ENCODE measurements around the gene ISG20.

ISG20 gene

DNA sequence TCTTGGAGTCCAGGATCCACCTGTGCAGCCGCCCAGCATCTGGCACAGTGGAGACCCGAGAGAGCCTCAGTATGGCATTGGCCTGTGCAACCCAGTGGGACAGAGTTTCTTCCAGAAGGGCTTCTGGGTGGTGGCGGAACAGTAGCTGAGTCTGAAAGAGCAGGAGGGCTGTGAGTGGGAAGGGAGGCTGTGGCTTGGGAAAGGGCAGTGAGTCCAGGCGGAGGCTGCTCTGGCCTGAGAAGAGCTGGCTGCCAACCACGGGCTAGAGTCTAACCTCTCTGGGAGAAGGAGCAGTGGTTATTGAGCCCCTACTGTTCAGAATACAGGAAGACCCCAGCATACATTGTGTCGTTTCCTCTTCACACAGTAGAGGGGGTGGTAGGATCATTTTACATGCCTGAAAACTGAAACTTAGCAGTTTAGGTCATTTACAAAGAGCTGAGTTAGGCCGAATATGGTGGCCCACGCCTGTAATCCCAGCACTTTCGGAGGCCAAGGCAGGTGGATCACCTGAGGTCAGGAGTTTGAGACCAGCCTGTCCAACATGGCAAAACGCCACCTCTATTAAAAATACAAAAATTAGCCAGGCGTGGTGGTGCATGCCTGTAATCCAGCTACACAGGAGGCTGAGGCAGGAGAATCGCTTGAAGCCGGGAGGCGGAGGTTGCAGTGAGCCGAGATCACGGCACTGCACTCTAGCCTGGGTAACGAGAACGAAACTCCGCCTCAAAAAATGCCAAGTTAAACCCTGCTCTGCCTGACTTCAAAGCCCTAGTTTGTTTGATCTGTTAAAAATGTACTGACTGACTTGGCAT lies 14.5 kb upstream of the ISG20 start:
- peak; percentile 17 for TF ChIP-seq CTCF (IDR thresholded peaks at IDR 0.05; ENCODE audit: low read depth, low read length, missing control alignments)
- DNase-seq (ENCODE audit: extremely low read depth, low read depth): no peak
- H3K4me3 ChIP-seq (replicated peaks; ENCODE audit: low read depth, low read length): peak overlapping the region; percentile 92

- H3K4me3 ChIP-seq (replicated peaks; ENCODE audit: low read depth, low read length): peak overlapping the region; percentile 92
- TF ChIP-seq CTCF (IDR thresholded peaks at IDR 0.05; ENCODE audit: low read depth, low read length, missing control alignments): no peak
- DNase-seq (ENCODE audit: extremely low read depth, low read depth): no peak
These were observed 13.8 kb upstream of the ISG20 start for GRCh38 chr15:88624971-88625490.

GRCh38 chr15:88625943-88626741 lies 12.7 kb upstream of the ISG20 start:
- TF ChIP-seq CTCF (IDR thresholded peaks at IDR 0.05; ENCODE audit: low read depth, low read length, missing control alignments): no peak
- peak overlapping the region; percentile 92 for H3K4me3 ChIP-seq (replicated peaks; ENCODE audit: low read depth, low read length)
- DNase-seq (ENCODE audit: extremely low read depth, low read depth): no peak

- no peak for TF ChIP-seq CTCF (IDR thresholded peaks at IDR 0.05; ENCODE audit: low read depth, low read length, missing control alignments)
- no peak overlapping the region for H3K4me3 ChIP-seq (replicated peaks; ENCODE audit: low read depth, low read length)
- DNase-seq (ENCODE audit: extremely low read depth, low read depth): no peak
These were observed 11.4 kb upstream of the ISG20 start for GRCh38 chr15:88627463-88627862.

DNA sequence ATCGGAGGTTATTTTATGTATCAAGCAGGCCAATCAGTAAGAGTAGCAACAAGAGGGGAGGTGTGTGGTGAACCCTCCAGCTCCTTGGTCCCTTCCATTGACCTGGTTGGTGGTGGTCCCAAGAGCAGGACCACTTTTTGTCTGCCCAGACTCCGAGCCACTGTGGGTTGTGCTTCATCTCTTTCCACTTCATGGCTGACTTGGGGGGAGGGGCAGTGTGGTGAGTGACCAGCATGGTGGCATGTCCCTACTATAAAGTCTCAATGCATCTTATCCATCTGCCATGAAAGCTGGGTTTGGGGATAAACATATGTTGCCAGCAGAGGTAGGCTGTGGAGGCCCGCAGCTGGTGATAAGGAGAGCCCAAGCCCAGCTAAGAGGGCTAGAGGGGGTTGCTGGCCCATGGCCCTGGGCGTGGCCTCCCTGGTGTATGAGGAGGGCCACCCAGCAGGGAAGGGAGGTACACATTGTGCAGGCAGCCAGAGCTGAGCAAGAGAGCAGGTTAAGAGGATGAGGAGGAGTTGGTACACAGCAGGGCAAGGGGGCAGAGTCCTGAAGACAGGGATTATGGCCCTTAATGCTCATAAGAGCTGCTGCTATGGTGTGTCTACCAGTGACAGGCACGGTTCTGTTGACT lies 10.7 kb upstream of the ISG20 start:
- DNase-seq (ENCODE audit: extremely low read depth, low read depth): no peak
- no peak overlapping the region for H3K4me3 ChIP-seq (replicated peaks; ENCODE audit: low read depth, low read length)
- no peak for TF ChIP-seq CTCF (IDR thresholded peaks at IDR 0.05; ENCODE audit: low read depth, low read length, missing control alignments)

- no peak for DNase-seq (ENCODE audit: extremely low read depth, low read depth)
- TF ChIP-seq CTCF (IDR thresholded peaks at IDR 0.05; ENCODE audit: low read depth, low read length, missing control alignments): no peak
- no peak overlapping the region for H3K4me3 ChIP-seq (replicated peaks; ENCODE audit: low read depth, low read length)
These were observed 9.7 kb upstream of the ISG20 start for GRCh38 chr15:88629071-88629470.

Measured in HFF-Myc (cell line).